ENCODE results near the gene RAPGEF1. TPM values are rescaled to one million over a fixed set of nuclear protein-coding genes. Genes with fewer than 3 reads are reported as not detected.

Gene RAPGEF1
- total and polyA plus RNA-seq, 2 experiments from 2014 or later: 9.9 to 82.8 TPM

DNA sequence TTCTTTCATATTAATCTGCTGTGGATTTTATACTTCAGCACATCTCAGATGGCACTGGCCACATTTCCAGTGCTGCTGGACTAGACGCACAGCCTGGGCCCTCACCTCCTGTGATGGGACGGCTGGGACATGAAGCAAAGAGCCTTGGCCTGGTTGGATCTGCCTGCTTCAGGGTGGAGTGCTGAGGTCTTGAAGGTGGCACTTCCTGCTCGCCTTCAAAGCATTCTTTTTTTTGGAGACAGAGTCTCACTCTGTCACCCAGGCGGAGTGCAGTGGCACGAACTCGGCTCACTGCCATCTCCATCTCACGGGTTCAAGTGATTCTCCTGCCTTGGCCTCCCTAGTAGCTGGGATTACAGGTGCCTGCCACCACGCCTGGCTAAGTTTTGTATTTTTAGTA, 73.1 kb downstream of the RAPGEF1 start (continued):
- TF ChIP-seq POLR2AphosphoS5 (IDR thresholded peaks at IDR 0.05; ENCODE audit: low read depth): no peak

DNA sequence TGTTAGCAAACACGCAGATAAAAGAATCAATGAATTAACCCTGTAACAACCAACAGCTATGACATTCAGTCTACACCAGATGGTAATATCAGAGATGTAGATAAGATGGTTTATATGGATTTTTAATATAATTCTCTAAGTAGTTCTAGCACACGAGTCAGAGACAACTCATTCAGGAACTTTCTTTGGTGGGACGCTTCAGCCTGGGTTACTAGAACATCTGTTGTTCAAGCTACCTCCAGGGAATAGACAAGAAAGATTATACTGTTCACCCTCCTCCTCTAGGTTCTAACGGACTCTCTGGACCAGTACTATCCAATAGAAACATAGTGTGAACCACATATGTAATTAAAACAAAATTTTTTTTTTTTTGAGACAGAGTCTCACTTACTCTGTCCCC, 73.8 kb downstream of the RAPGEF1 start:
- Histone ChIP-seq H3K9me2 (ENCODE audit: insufficient read depth) (no peaks in the 10 kb centered on the region), H4K20me1 (replicated peaks; ENCODE audit: insufficient read depth) (no peaks in the 10 kb centered on the region), H3K4me2 (no peak overlapping the region), H3K36me3 (ENCODE audit: insufficient read depth) (peaks cover 5% of the 10 kb centered on the region), H3F3A (replicated peaks; ENCODE audit: low read depth) (peaks cover 8% of the 10 kb centered on the region), H3K27ac (ENCODE audit: low read depth) (no peak overlapping the region), H3K27me3 (ENCODE audit: insufficient read depth) (no peaks in the 10 kb centered on the region), H3K4me3 (no peak overlapping the region), H3K79me2 (replicated peaks; ENCODE audit: insufficient read depth) (peaks cover 77% of the 10 kb centered on the region), H2AFZ (no peak overlapping the region), H3K4me1 (ENCODE audit: insufficient read depth) (peaks cover 50% of the 10 kb centered on the region)
- ATAC-seq (no peak), DNase-seq (ENCODE audit: low spot score) (no peak)
- TF ChIP-seq NANOG (IDR thresholded peaks at IDR 0.05; ENCODE audit: borderline replicate concordance) (no peak), EZH2 (IDR thresholded peaks at IDR 0.05; ENCODE audit: low read depth, unreplicated experiment) (no peak), ZNF114 (CRISPR knock-in tag; IDR thresholded peaks at IDR 0.05) (no peak), CREB1 (CRISPR knock-in tag; IDR thresholded peaks at IDR 0.05; ENCODE audit: low read depth) (no peak), ZNF331 (CRISPR knock-in tag; IDR thresholded peaks at IDR 0.05; ENCODE audit: low read depth) (no peak), STAT1 (IDR thresholded peaks at IDR 0.05; ENCODE audit: unreplicated experiment) (no peak)
- TF ChIP-seq, protein P1, sequence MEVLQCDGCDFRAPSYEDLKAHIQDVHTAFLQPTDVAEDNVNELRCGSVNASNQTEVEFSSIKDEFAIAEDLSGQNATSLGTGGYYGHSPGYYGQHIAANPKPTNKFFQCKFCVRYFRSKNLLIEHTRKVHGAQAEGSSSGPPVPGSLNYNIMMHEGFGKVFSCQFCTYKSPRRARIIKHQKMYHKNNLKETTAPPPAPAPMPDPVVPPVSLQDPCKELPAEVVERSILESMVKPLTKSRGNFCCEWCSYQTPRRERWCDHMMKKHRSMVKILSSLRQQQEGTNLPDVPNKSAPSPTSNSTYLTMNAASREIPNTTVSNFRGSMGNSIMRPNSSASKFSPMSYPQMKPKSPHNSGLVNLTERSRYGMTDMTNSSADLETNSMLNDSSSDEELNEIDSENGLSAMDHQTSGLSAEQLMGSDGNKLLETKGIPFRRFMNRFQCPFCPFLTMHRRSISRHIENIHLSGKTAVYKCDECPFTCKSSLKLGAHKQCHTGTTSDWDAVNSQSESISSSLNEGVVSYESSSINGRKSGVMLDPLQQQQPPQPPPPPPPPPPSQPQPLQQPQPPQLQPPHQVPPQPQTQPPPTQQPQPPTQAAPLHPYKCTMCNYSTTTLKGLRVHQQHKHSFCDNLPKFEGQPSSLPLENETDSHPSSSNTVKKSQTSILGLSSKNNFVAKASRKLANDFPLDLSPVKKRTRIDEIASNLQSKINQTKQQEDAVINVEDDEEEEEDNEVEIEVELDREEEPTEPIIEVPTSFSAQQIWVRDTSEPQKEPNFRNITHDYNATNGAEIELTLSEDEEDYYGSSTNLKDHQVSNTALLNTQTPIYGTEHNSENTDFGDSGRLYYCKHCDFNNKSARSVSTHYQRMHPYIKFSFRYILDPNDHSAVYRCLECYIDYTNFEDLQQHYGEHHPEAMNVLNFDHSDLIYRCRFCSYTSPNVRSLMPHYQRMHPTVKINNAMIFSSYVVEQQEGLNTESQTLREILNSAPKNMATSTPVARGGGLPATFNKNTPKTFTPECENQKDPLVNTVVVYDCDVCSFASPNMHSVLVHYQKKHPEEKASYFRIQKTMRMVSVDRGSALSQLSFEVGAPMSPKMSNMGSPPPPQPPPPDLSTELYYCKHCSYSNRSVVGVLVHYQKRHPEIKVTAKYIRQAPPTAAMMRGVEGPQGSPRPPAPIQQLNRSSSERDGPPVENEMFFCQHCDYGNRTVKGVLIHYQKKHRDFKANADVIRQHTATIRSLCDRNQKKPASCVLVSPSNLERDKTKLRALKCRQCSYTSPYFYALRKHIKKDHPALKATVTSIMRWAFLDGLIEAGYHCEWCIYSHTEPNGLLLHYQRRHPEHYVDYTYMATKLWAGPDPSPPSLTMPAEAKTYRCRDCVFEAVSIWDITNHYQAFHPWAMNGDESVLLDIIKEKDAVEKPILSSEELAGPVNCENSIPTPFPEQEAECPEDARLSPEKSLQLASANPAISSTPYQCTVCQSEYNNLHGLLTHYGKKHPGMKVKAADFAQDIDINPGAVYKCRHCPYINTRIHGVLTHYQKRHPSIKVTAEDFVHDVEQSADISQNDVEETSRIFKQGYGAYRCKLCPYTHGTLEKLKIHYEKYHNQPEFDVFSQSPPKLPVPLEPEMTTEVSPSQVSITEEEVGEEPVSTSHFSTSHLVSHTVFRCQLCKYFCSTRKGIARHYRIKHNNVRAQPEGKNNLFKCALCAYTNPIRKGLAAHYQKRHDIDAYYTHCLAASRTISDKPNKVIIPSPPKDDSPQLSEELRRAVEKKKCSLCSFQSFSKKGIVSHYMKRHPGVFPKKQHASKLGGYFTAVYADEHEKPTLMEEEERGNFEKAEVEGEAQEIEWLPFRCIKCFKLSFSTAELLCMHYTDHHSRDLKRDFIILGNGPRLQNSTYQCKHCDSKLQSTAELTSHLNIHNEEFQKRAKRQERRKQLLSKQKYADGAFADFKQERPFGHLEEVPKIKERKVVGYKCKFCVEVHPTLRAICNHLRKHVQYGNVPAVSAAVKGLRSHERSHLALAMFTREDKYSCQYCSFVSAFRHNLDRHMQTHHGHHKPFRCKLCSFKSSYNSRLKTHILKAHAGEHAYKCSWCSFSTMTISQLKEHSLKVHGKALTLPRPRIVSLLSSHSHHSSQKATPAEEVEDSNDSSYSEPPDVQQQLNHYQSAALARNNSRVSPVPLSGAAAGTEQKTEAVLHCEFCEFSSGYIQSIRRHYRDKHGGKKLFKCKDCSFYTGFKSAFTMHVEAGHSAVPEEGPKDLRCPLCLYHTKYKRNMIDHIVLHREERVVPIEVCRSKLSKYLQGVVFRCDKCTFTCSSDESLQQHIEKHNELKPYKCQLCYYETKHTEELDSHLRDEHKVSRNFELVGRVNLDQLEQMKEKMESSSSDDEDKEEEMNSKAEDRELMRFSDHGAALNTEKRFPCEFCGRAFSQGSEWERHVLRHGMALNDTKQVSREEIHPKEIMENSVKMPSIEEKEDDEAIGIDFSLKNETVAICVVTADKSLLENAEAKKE (CRISPR knock-in tag; IDR thresholded peaks at IDR 0.05): no peak
- TF ChIP-seq, protein P2, sequence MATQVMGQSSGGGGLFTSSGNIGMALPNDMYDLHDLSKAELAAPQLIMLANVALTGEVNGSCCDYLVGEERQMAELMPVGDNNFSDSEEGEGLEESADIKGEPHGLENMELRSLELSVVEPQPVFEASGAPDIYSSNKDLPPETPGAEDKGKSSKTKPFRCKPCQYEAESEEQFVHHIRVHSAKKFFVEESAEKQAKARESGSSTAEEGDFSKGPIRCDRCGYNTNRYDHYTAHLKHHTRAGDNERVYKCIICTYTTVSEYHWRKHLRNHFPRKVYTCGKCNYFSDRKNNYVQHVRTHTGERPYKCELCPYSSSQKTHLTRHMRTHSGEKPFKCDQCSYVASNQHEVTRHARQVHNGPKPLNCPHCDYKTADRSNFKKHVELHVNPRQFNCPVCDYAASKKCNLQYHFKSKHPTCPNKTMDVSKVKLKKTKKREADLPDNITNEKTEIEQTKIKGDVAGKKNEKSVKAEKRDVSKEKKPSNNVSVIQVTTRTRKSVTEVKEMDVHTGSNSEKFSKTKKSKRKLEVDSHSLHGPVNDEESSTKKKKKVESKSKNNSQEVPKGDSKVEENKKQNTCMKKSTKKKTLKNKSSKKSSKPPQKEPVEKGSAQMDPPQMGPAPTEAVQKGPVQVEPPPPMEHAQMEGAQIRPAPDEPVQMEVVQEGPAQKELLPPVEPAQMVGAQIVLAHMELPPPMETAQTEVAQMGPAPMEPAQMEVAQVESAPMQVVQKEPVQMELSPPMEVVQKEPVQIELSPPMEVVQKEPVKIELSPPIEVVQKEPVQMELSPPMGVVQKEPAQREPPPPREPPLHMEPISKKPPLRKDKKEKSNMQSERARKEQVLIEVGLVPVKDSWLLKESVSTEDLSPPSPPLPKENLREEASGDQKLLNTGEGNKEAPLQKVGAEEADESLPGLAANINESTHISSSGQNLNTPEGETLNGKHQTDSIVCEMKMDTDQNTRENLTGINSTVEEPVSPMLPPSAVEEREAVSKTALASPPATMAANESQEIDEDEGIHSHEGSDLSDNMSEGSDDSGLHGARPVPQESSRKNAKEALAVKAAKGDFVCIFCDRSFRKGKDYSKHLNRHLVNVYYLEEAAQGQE (IDR thresholded peaks at IDR 0.05; ENCODE audit: unreplicated experiment): no peak
- TF ChIP-seq, protein P3, sequence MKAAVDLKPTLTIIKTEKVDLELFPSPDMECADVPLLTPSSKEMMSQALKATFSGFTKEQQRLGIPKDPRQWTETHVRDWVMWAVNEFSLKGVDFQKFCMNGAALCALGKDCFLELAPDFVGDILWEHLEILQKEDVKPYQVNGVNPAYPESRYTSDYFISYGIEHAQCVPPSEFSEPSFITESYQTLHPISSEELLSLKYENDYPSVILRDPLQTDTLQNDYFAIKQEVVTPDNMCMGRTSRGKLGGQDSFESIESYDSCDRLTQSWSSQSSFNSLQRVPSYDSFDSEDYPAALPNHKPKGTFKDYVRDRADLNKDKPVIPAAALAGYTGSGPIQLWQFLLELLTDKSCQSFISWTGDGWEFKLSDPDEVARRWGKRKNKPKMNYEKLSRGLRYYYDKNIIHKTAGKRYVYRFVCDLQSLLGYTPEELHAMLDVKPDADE (IDR thresholded peaks at IDR 0.05): no peak
- TF ChIP-seq, protein P4, sequence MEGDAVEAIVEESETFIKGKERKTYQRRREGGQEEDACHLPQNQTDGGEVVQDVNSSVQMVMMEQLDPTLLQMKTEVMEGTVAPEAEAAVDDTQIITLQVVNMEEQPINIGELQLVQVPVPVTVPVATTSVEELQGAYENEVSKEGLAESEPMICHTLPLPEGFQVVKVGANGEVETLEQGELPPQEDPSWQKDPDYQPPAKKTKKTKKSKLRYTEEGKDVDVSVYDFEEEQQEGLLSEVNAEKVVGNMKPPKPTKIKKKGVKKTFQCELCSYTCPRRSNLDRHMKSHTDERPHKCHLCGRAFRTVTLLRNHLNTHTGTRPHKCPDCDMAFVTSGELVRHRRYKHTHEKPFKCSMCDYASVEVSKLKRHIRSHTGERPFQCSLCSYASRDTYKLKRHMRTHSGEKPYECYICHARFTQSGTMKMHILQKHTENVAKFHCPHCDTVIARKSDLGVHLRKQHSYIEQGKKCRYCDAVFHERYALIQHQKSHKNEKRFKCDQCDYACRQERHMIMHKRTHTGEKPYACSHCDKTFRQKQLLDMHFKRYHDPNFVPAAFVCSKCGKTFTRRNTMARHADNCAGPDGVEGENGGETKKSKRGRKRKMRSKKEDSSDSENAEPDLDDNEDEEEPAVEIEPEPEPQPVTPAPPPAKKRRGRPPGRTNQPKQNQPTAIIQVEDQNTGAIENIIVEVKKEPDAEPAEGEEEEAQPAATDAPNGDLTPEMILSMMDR (conservative IDR thresholded peaks at IDR 0.05; ENCODE audit: low read depth in 2 of 2): no peak
- peaks cover 2% of the 10 kb centered on the region for H3K27me3 Mint-ChIP-seq (ENCODE audit: insufficient read depth, low read depth, poor library complexity)
- peaks cover 34% of the 10 kb centered on the region for H3K36me3 Mint-ChIP-seq (ENCODE audit: low read depth)
- no peak overlapping the region for H3K27ac Mint-ChIP-seq
- H3K4me1 Mint-ChIP-seq: peaks cover 47% of the 10 kb centered on the region
- H3K9me3 Mint-ChIP-seq: peaks cover 19% of the 10 kb centered on the region
- H3K4me3 Mint-ChIP-seq: no peak overlapping the region
